ENCODE data around the gene CUX1. TPM values are rescaled to one million over a fixed set of nuclear protein-coding genes. Genes with fewer than 3 reads are reported as not detected.
"Not testable (repeated sequence)": the region's sequence is repeated elsewhere in the genome, so short reads cannot be mapped to it uniquely, and the experiment has no call there.

The CUX1 gene
- total RNA-seq, 1 donor from 2014 or later = 18.3 TPM

- no peaks in the 10 kb centered on the region for H3K27me3 ChIP-seq (ENCODE audit: control insufficient read depth in 3 of 3, insufficient read depth in 3 of 3, low read length in 3 of 3)
- no peak overlapping the region for H3K9ac ChIP-seq (ENCODE audit: low read depth in 1 of 3, low read length in 3 of 3)
- no peak overlapping the region for H3K27ac ChIP-seq (ENCODE audit: low read depth, low read length)
- peaks cover 9 to 14% (median 10%) of the 10 kb centered on the region in 3 donors for H3K36me3 ChIP-seq (ENCODE audit: control insufficient read depth in 3 of 3, insufficient read depth in 3 of 3, low read length in 3 of 3)
- H3K9me3 ChIP-seq (ENCODE audit: control insufficient read depth in 3 of 3, low read length in 3 of 3) = no peaks in the 10 kb centered on the region
- no peak overlapping the region for H3K4me3 ChIP-seq (ENCODE audit: low read length in 3 of 3)
- peaks cover 6 to 7% (median 6%) of the 10 kb centered on the region in 3 donors for H3K4me1 ChIP-seq (ENCODE audit: control insufficient read depth in 3 of 3, insufficient read depth in 3 of 3, low read length in 3 of 3)
Observed at GRCh38 chr7:102169651-102170392, 352.4 kb downstream of the CUX1 start.

GRCh38 chr7:102170393-102170970 is 353.1 kb downstream of the CUX1 start:
- Histone ChIP-seq H3K9me3 (ENCODE audit: control insufficient read depth in 3 of 3, low read length in 3 of 3) (no peaks in the 10 kb centered on the region), H3K4me1 (ENCODE audit: control insufficient read depth in 3 of 3, insufficient read depth in 3 of 3, low read length in 3 of 3) (peaks cover 12 to 13% (median 12%) of the 10 kb centered on the region in 3 donors), H3K36me3 (ENCODE audit: control insufficient read depth in 3 of 3, insufficient read depth in 3 of 3, low read length in 3 of 3) (peaks cover 9 to 16% (median 10%) of the 10 kb centered on the region in 3 donors), H3K4me3 (ENCODE audit: low read length in 3 of 3) (no peak overlapping the region), H3K9ac (ENCODE audit: low read depth in 1 of 3, low read length in 3 of 3) (no peak overlapping the region), H3K27ac (ENCODE audit: low read depth, low read length) (no peak overlapping the region), H3K27me3 (ENCODE audit: control insufficient read depth in 3 of 3, insufficient read depth in 3 of 3, low read length in 3 of 3) (no peaks in the 10 kb centered on the region)

- peaks cover 13 to 16% (median 15%) of the 10 kb centered on the region in 3 donors for H3K36me3 ChIP-seq (ENCODE audit: control insufficient read depth in 3 of 3, insufficient read depth in 3 of 3, low read length in 3 of 3)
- H3K9ac ChIP-seq (ENCODE audit: low read depth in 1 of 3, low read length in 3 of 3) = no peak overlapping the region
- H3K27ac ChIP-seq (ENCODE audit: low read depth, low read length) = no peak overlapping the region
- H3K9me3 ChIP-seq (ENCODE audit: control insufficient read depth in 3 of 3, low read length in 3 of 3) = no peaks in the 10 kb centered on the region
- H3K4me3 ChIP-seq (ENCODE audit: low read length in 3 of 3) = no peak overlapping the region
- peaks cover 15 to 19% (median 18%) of the 10 kb centered on the region in 3 donors for H3K4me1 ChIP-seq (ENCODE audit: control insufficient read depth in 3 of 3, insufficient read depth in 3 of 3, low read length in 3 of 3)
- no peaks in the 10 kb centered on the region for H3K27me3 ChIP-seq (ENCODE audit: control insufficient read depth in 3 of 3, insufficient read depth in 3 of 3, low read length in 3 of 3)
Observed at GRCh38 chr7:102173669-102174068, 356.2 kb downstream of the CUX1 start.

GRCh38 chr7:102175423-102176170 is 358.2 kb downstream of the CUX1 start:
- H3K36me3 ChIP-seq (ENCODE audit: control insufficient read depth in 3 of 3, insufficient read depth in 3 of 3, low read length in 3 of 3) = peaks cover 13 to 19% (median 13%) of the 10 kb centered on the region in 3 donors
- peak overlapping the region in 1 of 3 donors; percentile 61 for H3K4me3 ChIP-seq (ENCODE audit: low read length in 3 of 3)
- no peak overlapping the region for H3K27ac ChIP-seq (ENCODE audit: low read depth, low read length)
- peaks cover 12 to 15% (median 13%) of the 10 kb centered on the region in 3 donors for H3K4me1 ChIP-seq (ENCODE audit: control insufficient read depth in 3 of 3, insufficient read depth in 3 of 3, low read length in 3 of 3)
- peak overlapping the region in 1 of 3 donors; percentile 73 for H3K9ac ChIP-seq (ENCODE audit: low read depth in 1 of 3, low read length in 3 of 3)
- H3K9me3 ChIP-seq (ENCODE audit: control insufficient read depth in 3 of 3, low read length in 3 of 3) = no peaks in the 10 kb centered on the region
- no peaks in the 10 kb centered on the region for H3K27me3 ChIP-seq (ENCODE audit: control insufficient read depth in 3 of 3, insufficient read depth in 3 of 3, low read length in 3 of 3)

- Histone ChIP-seq H3K36me3 (ENCODE audit: control insufficient read depth in 3 of 3, insufficient read depth in 3 of 3, low read length in 3 of 3) (peaks cover 8 to 11% (median 10%) of the 10 kb centered on the region in 3 donors), H3K9me3 (ENCODE audit: control insufficient read depth in 3 of 3, low read length in 3 of 3) (no peaks in the 10 kb centered on the region), H3K4me3 (ENCODE audit: low read length in 3 of 3) (no peak overlapping the region), H3K27ac (ENCODE audit: low read depth, low read length) (no peak overlapping the region), H3K9ac (ENCODE audit: low read depth in 1 of 3, low read length in 3 of 3) (no peak overlapping the region), H3K4me1 (ENCODE audit: control insufficient read depth in 3 of 3, insufficient read depth in 3 of 3, low read length in 3 of 3) (peaks cover 24 to 27% (median 26%) of the 10 kb centered on the region in 3 donors), H3K27me3 (ENCODE audit: control insufficient read depth in 3 of 3, insufficient read depth in 3 of 3, low read length in 3 of 3) (no peaks in the 10 kb centered on the region)
Observed at GRCh38 chr7:102178410-102178809, 361.0 kb downstream of the CUX1 start.

GRCh38 chr7:102180727-102181126 is 363.3 kb downstream of the CUX1 start:
- Histone ChIP-seq H3K9ac (ENCODE audit: low read depth in 1 of 3, low read length in 3 of 3) (no peak overlapping the region), H3K27ac (ENCODE audit: low read depth, low read length) (no peak overlapping the region)

GRCh38 chr7:102181517-102181916 is 364.1 kb downstream of the CUX1 start:
- no peaks in the 10 kb centered on the region for H3K27me3 ChIP-seq (ENCODE audit: control insufficient read depth in 3 of 3, insufficient read depth in 3 of 3, low read length in 3 of 3)
- no peaks in the 10 kb centered on the region for H3K9me3 ChIP-seq (ENCODE audit: control insufficient read depth in 3 of 3, low read length in 3 of 3)
- no peak overlapping the region for H3K9ac ChIP-seq (ENCODE audit: low read depth in 1 of 3, low read length in 3 of 3)
- peaks cover 15 to 20% (median 15%) of the 10 kb centered on the region in 3 donors for H3K36me3 ChIP-seq (ENCODE audit: control insufficient read depth in 3 of 3, insufficient read depth in 3 of 3, low read length in 3 of 3)
- H3K27ac ChIP-seq (ENCODE audit: low read depth, low read length) = no peak overlapping the region
- no peak overlapping the region for H3K4me3 ChIP-seq (ENCODE audit: low read length in 3 of 3)
- H3K4me1 ChIP-seq (ENCODE audit: control insufficient read depth in 3 of 3, insufficient read depth in 3 of 3, low read length in 3 of 3) = peaks cover 10 to 14% (median 12%) of the 10 kb centered on the region in 3 donors

More at GRCh38 chr7:102180727-102181126, 363.3 kb downstream of the CUX1 start:
- Histone ChIP-seq H3K36me3 (ENCODE audit: control insufficient read depth in 3 of 3, insufficient read depth in 3 of 3, low read length in 3 of 3) (peaks cover 10 to 15% (median 14%) of the 10 kb centered on the region in 3 donors), H3K9me3 (ENCODE audit: control insufficient read depth in 3 of 3, low read length in 3 of 3) (no peaks in the 10 kb centered on the region), H3K27me3 (ENCODE audit: control insufficient read depth in 3 of 3, insufficient read depth in 3 of 3, low read length in 3 of 3) (no peaks in the 10 kb centered on the region), H3K4me1 (ENCODE audit: control insufficient read depth in 3 of 3, insufficient read depth in 3 of 3, low read length in 3 of 3) (peaks cover 16 to 18% (median 17%) of the 10 kb centered on the region in 3 donors), H3K4me3 (ENCODE audit: low read length in 3 of 3) (no peak overlapping the region)

GRCh38 chr7:102182016-102182415 is 364.6 kb downstream of the CUX1 start:
- Histone ChIP-seq H3K4me1 (ENCODE audit: control insufficient read depth in 3 of 3, insufficient read depth in 3 of 3, low read length in 3 of 3) (peaks cover 10 to 16% (median 12%) of the 10 kb centered on the region in 3 donors), H3K27me3 (ENCODE audit: control insufficient read depth in 3 of 3, insufficient read depth in 3 of 3, low read length in 3 of 3) (no peaks in the 10 kb centered on the region), H3K9ac (ENCODE audit: low read depth in 1 of 3, low read length in 3 of 3) (no peak overlapping the region), H3K9me3 (ENCODE audit: control insufficient read depth in 3 of 3, low read length in 3 of 3) (no peaks in the 10 kb centered on the region), H3K36me3 (ENCODE audit: control insufficient read depth in 3 of 3, insufficient read depth in 3 of 3, low read length in 3 of 3) (peaks cover 15 to 20% (median 15%) of the 10 kb centered on the region in 3 donors), H3K27ac (ENCODE audit: low read depth, low read length) (peak overlapping the region; percentile 56), H3K4me3 (ENCODE audit: low read length in 3 of 3) (no peak overlapping the region)

GRCh38 chr7:102183848-102184247 is 366.4 kb downstream of the CUX1 start:
- not testable (repeated sequence) for H3K4me3 ChIP-seq (ENCODE audit: low read length in 3 of 3); H3K9me3 ChIP-seq (ENCODE audit: control insufficient read depth in 3 of 3, low read length in 3 of 3); H3K27ac ChIP-seq (ENCODE audit: low read depth, low read length); H3K27me3 ChIP-seq (ENCODE audit: control insufficient read depth in 3 of 3, insufficient read depth in 3 of 3, low read length in 3 of 3); H3K9ac ChIP-seq (ENCODE audit: low read depth in 1 of 3, low read length in 3 of 3)
- peaks cover 7 to 18% (median 11%) of the 10 kb centered on the region in 3 donors for H3K36me3 ChIP-seq (ENCODE audit: control insufficient read depth in 3 of 3, insufficient read depth in 3 of 3, low read length in 3 of 3)
- H3K4me1 ChIP-seq (ENCODE audit: control insufficient read depth in 3 of 3, insufficient read depth in 3 of 3, low read length in 3 of 3) = peaks cover 10 to 19% (median 12%) of the 10 kb centered on the region in 3 donors

All from skeletal muscle tissue (tissue), 4 donors.